Measurements from ENCODE around the gene MT1B. TPM values are rescaled to one million over a fixed set of nuclear protein-coding genes. Genes with fewer than 3 reads are reported as not detected.

Gene MT1B
- total RNA-seq, 2 donors from 2014 or later: not detected

DNA sequence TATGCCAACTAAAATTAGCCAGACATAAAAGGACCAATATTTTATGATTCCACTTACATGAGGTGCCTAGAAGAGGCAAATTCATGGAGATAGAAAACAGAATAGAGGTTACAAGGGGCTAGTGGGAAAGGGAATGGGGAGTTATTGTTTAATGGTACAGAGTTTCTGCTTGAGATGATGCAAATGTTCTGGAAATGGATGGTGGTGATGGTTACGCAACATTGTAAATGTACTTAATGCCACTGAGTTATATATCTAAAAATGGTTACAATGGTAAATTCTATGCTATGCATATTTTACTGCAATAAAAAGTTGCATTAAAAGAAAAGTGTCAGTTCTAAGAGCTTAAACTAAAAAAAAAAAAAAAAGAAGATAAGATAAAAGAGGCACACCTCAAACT is 48.5 kb downstream of the MT1B start:
- TF ChIP-seq, protein P1, sequence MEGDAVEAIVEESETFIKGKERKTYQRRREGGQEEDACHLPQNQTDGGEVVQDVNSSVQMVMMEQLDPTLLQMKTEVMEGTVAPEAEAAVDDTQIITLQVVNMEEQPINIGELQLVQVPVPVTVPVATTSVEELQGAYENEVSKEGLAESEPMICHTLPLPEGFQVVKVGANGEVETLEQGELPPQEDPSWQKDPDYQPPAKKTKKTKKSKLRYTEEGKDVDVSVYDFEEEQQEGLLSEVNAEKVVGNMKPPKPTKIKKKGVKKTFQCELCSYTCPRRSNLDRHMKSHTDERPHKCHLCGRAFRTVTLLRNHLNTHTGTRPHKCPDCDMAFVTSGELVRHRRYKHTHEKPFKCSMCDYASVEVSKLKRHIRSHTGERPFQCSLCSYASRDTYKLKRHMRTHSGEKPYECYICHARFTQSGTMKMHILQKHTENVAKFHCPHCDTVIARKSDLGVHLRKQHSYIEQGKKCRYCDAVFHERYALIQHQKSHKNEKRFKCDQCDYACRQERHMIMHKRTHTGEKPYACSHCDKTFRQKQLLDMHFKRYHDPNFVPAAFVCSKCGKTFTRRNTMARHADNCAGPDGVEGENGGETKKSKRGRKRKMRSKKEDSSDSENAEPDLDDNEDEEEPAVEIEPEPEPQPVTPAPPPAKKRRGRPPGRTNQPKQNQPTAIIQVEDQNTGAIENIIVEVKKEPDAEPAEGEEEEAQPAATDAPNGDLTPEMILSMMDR (conservative IDR thresholded peaks at IDR 0.05): no peak
- 67% methylated on average over 1 of the region's 1 CpG; no CpG with 5 or more reads in 1 of the 2 experiments for WGBS, 2 experiments (ENCODE audit: insufficient coverage in 1 of 2, insufficient read length in 1 of 2)
- no peak for DNase-seq
- Mint-ChIP-seq H3K27ac (no peak overlapping the region), H3K27me3 (ENCODE audit: insufficient read depth) (peaks cover 3% of the 10 kb centered on the region), H3K4me3 (no peak overlapping the region), H3K4me1 (no peaks in the 10 kb centered on the region), H3K9me3 (peaks cover 13% of the 10 kb centered on the region), H3K36me3 (ENCODE audit: low read depth) (no peaks in the 10 kb centered on the region)
- no peak overlapping the region for H3K4me3 ChIP-seq (ENCODE audit: low read length)
- H3K27me3 ChIP-seq (ENCODE audit: control insufficient read depth, insufficient read depth, low read length, poor library complexity, severe bottlenecking): no peaks in the 10 kb centered on the region
- H3K36me3 ChIP-seq (ENCODE audit: control insufficient read depth, insufficient read depth, low read length): no peaks in the 10 kb centered on the region
- no peaks in the 10 kb centered on the region for H3K4me1 ChIP-seq (ENCODE audit: control insufficient read depth, insufficient read depth, low read length)
- H3K9ac ChIP-seq (ENCODE audit: extremely low read depth, low read length, poor library complexity, severe bottlenecking): no peak overlapping the region
- peaks cover 10% of the 10 kb centered on the region for H3K9me3 ChIP-seq (ENCODE audit: control insufficient read depth, low read length)
- no peak overlapping the region for H3K27ac ChIP-seq (ENCODE audit: low read depth, low read length)

DNA sequence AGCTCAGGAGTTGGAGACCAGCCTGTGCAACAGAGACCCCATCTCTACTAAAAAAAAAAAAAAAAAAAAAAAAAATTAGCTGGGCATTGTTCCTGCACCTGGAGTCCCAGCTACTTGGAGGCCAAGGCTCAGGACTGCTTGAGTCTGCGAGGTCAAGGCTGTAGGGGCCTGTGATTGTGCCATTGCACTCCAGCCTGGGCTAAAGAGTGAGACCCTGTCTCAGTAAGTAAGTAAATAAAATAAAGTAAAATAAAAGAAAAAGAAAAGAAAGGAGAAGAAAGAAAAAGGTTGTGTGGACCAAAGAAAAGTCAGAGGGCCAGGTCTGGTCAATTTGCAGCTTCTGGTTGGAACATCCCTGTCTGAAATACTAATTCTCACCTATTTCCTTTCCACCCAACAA is 48.9 kb downstream of the MT1B start:
- TF ChIP-seq, protein P1 (conservative IDR thresholded peaks at IDR 0.05): no peak
- Histone ChIP-seq H3K27me3 (ENCODE audit: control insufficient read depth, insufficient read depth, low read length, poor library complexity, severe bottlenecking) (no peaks in the 10 kb centered on the region), H3K36me3 (ENCODE audit: control insufficient read depth, insufficient read depth, low read length) (no peaks in the 10 kb centered on the region), H3K4me1 (ENCODE audit: control insufficient read depth, insufficient read depth, low read length) (no peaks in the 10 kb centered on the region), H3K4me3 (ENCODE audit: low read length) (no peak overlapping the region), H3K27ac (ENCODE audit: low read depth, low read length) (no peak overlapping the region), H3K9ac (ENCODE audit: extremely low read depth, low read length, poor library complexity, severe bottlenecking) (no peak overlapping the region), H3K9me3 (ENCODE audit: control insufficient read depth, low read length) (peaks cover 10% of the 10 kb centered on the region)
- no peak overlapping the region for H3K4me3 Mint-ChIP-seq
- H3K27ac Mint-ChIP-seq: no peak overlapping the region
- 95 to 100% methylated on average over 1 of the region's 1 CpG for WGBS, 2 experiments (ENCODE audit: insufficient coverage in 1 of 2, insufficient read length in 1 of 2)
- no peaks in the 10 kb centered on the region for H3K4me1 Mint-ChIP-seq
- peaks cover 13% of the 10 kb centered on the region for H3K9me3 Mint-ChIP-seq
- no peak for DNase-seq
- no peaks in the 10 kb centered on the region for H3K36me3 Mint-ChIP-seq (ENCODE audit: low read depth)
- peaks cover 3% of the 10 kb centered on the region for H3K27me3 Mint-ChIP-seq (ENCODE audit: insufficient read depth)

DNA sequence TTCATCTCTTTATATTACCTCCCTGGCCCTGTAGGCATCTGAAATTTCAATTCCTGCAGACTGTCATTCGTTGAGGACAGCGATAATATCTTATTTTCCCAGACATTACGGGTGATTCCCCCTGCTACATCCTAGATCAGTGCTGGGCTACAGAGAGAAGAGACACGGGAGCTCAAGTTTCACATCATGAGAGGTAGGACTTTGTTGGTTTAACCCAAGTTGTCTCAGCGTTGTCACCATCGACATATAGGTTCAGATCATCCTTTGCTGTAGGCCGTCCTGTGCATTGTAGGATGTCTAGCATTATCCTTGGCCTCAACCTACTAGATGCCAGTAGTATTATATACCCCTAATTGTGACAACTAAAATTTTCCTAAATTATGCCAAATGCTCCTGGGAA is 49.8 kb downstream of the MT1B start:
- no peak overlapping the region for H3K27ac Mint-ChIP-seq
- TF ChIP-seq, protein P1 (conservative IDR thresholded peaks at IDR 0.05): no peak
- WGBS, 2 experiments (ENCODE audit: insufficient coverage in 1 of 2, insufficient read length in 1 of 2): 81 to 82% methylated on average over 7 of the region's 7 CpGs

More for the DNA sequence above, 49.8 kb downstream of the MT1B start:
- Histone ChIP-seq H3K27ac (ENCODE audit: low read depth, low read length) (no peak overlapping the region), H3K9me3 (ENCODE audit: control insufficient read depth, low read length) (peaks cover 10% of the 10 kb centered on the region), H3K27me3 (ENCODE audit: control insufficient read depth, insufficient read depth, low read length, poor library complexity, severe bottlenecking) (no peaks in the 10 kb centered on the region), H3K4me3 (ENCODE audit: low read length) (no peak overlapping the region), H3K9ac (ENCODE audit: extremely low read depth, low read length, poor library complexity, severe bottlenecking) (no peak overlapping the region), H3K4me1 (ENCODE audit: control insufficient read depth, insufficient read depth, low read length) (no peaks in the 10 kb centered on the region), H3K36me3 (ENCODE audit: control insufficient read depth, insufficient read depth, low read length) (no peaks in the 10 kb centered on the region)
- H3K36me3 Mint-ChIP-seq (ENCODE audit: low read depth): no peaks in the 10 kb centered on the region
- DNase-seq: no peak
- H3K4me1 Mint-ChIP-seq: no peaks in the 10 kb centered on the region
- H3K4me3 Mint-ChIP-seq: no peak overlapping the region
- peaks cover 13% of the 10 kb centered on the region for H3K9me3 Mint-ChIP-seq
- peaks cover 3% of the 10 kb centered on the region for H3K27me3 Mint-ChIP-seq (ENCODE audit: insufficient read depth)

Other genes starting within 250 kb of the MT1B start
- 10 to 100 TPM; 77.0 to 81.6 TPM for gene AMFR, start 226.3 kb upstream of the MT1B start, total RNA-seq
- 100 to 1,000 TPM; 177 to 185 TPM for gene NUDT21, start 200.6 kb upstream of the MT1B start, total RNA-seq
- 10 to 100 TPM; 54.3 to 55.1 TPM for gene OGFOD1, start 200.3 kb upstream of the MT1B start, total RNA-seq
- gene BBS2, start 131.9 kb upstream of the MT1B start, total RNA-seq: 10 to 100 TPM; 35.3 to 52.6 TPM
- gene MT4, start 86.8 kb upstream of the MT1B start, total RNA-seq: not detected
- gene MT3, start 62.4 kb upstream of the MT1B start, total RNA-seq: not detected
- gene MT2A, start 43.3 kb upstream of the MT1B start, total RNA-seq: 1 to 10 TPM in 1 of 2 donors, not detected in 1; 6.8 TPM
- gene MT1E, start 26.1 kb upstream of the MT1B start, total RNA-seq: 1 to 10 TPM in 1 of 2 donors, not detected in 1; 5.5 TPM
- gene MT1M, start 19.2 kb upstream of the MT1B start, total RNA-seq: not detected
- not detected for gene MT1A, start 13.2 kb upstream of the MT1B start, total RNA-seq
- gene MT1F, start 6.1 kb downstream of the MT1B start, total RNA-seq: 1 to 10 TPM in 1 of 2 donors, not detected in 1; 3.4 TPM
- gene MT1G, start 16.2 kb downstream of the MT1B start, total RNA-seq: 1 to 10 TPM in 1 of 2 donors, not detected in 1; 7.8 TPM
- 1 to 10 TPM in 1 of 2 donors, not detected in 1; 1.6 TPM for gene MT1H, start 17.9 kb downstream of the MT1B start, total RNA-seq
- gene MT1X, start 30.6 kb downstream of the MT1B start, total RNA-seq: 1 to 10 TPM; 1.5 to 8.8 TPM
- 100 to 1,000 TPM; 146 to 149 TPM for gene NUP93, start 78.2 kb downstream of the MT1B start, total RNA-seq
- gene SLC12A3, start 213.3 kb downstream of the MT1B start, total RNA-seq: not detected

Measured in endodermal cell (in vitro differentiated cells).